D721Med (cell line): ENCODE data around the gene HSD3B1.

Experiments
- DNase-seq: peaks from one replicate; pipeline ENCODE4 v3.0.0; 2011; ENCODE audit warnings: low spot score; ENCODE audit not compliant: insufficient read length
- FAIRE-seq: peaks from 2 replicates; lab custom pipeline; 2011; peaks lifted over from hg19 to GRCh38; lab: Jason Lieb, UNC
- TF ChIP-seq, protein P1 (sequence below): IDR thresholded peaks from 2 replicates; pipeline ENCODE4 v1.5.1; 2012; ENCODE audit warnings: mild to moderate bottlenecking, control low read depth; ENCODE audit not compliant: insufficient read depth; ENCODE audit errors: missing control alignments

HSD3B1 gene

DNA sequence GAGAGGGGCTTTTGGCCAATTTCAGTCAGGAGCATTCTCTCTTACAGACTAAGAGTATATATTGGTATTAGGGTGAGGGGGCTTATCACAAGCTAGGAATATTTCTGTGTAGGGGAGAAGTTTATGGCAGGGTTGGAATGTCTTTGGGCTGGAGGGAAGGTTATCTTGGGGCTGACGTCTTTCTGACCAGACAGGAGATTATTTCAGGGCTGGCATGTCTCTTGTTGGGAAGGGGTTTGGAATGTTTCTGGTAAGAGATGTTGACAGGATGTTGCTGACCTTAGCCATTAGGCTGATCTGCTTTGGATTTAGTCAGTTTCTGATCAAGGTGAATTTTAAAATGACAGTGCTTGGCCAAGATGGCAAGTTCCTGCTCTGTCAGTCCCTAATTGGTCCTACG is 17.8 kb upstream of the HSD3B1 start:
- FAIRE-seq = no peak
- TF ChIP-seq, protein P1, sequence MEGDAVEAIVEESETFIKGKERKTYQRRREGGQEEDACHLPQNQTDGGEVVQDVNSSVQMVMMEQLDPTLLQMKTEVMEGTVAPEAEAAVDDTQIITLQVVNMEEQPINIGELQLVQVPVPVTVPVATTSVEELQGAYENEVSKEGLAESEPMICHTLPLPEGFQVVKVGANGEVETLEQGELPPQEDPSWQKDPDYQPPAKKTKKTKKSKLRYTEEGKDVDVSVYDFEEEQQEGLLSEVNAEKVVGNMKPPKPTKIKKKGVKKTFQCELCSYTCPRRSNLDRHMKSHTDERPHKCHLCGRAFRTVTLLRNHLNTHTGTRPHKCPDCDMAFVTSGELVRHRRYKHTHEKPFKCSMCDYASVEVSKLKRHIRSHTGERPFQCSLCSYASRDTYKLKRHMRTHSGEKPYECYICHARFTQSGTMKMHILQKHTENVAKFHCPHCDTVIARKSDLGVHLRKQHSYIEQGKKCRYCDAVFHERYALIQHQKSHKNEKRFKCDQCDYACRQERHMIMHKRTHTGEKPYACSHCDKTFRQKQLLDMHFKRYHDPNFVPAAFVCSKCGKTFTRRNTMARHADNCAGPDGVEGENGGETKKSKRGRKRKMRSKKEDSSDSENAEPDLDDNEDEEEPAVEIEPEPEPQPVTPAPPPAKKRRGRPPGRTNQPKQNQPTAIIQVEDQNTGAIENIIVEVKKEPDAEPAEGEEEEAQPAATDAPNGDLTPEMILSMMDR = no peak

DNA sequence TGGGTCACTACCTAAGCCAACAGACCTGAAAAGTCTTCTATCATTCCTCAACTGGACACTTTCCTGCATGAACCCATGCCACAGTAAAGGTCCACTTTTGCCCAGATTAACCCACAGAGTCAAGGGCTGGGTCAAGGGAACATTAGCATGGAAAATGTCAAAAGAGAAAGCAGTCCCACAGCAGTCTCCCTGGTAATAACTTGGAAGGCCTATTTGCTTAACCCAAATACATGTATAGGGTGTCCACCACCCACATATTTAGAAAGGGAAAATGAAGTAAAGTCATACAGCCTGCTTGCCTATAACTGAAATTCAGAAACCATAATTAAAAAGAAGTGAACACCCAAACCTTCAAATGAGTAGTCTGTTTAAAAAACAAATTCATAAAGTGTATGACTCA is 16.1 kb upstream of the HSD3B1 start:
- DNase-seq (no peak), FAIRE-seq (no peak)
- TF ChIP-seq, protein P1 = no peak

More for the DNA sequence above, 17.8 kb upstream of the HSD3B1 start:
- DNase-seq = no peak

DNA sequence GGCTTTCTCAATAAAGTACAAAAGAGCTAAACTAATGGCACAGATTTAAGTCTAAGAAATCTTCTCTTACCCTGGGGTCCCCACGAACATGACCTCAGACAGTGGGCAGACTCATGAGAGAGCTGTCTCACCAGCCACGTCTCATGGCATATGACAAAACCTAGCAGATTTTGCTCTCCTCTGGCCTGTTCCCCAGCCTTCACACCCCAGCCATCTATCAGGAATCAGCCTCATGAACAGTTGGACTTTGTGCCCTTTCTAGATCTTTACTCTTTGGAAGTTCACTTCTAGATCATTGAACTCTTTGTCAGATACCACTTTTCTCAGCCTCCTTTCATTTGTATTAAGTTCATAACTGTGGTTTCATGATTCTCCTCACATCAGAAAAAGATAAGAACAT is 14.2 kb upstream of the HSD3B1 start:
- no peak for DNase-seq

DNA sequence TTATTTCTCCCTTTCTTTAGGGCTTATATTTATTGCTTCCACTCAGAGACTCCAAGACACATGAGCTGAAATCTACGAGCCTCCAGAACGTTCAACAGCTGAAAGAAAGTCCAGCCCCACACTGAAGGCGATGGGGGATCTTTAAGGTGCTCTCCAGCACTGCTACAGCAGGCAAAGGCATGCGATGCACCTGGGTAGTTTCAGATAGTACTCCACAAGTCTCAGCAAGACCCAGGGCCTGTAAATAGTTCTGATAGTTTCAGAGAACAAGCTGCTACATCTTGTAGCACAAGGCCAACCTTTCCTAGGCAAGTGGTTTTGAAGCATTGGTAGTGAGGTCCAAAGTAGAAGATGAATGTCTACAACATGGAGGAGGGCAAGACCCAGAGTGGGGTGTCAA is 2.2 kb upstream of the HSD3B1 start:
- FAIRE-seq (no peak), DNase-seq (no peak)
- TF ChIP-seq, protein P1 = no peak

More for the DNA sequence above, 14.2 kb upstream of the HSD3B1 start:
- FAIRE-seq = no peak
- TF ChIP-seq, protein P1 = no peak

DNA sequence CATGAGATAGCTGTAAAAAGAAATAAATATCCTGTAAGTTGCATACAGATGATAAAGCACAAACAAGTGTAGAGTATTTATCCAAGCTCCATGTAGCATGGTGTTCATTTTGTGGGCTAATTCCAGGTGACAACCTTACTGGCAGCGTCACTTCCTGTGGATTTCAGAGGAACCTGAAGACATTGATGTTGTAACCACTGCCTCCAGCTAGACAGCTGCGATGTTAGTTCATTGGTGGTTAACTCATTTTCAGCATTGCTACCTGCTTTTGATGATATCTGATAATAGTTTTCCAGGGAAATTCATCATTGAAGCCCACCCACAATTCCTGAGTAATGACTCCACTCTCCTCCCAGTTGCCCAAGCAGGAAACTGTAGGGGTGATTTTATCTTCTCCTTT is 3.0 kb downstream of the HSD3B1 start:
- TF ChIP-seq, protein P1 = no peak
- DNase-seq (no peak), FAIRE-seq (no peak)

DNA sequence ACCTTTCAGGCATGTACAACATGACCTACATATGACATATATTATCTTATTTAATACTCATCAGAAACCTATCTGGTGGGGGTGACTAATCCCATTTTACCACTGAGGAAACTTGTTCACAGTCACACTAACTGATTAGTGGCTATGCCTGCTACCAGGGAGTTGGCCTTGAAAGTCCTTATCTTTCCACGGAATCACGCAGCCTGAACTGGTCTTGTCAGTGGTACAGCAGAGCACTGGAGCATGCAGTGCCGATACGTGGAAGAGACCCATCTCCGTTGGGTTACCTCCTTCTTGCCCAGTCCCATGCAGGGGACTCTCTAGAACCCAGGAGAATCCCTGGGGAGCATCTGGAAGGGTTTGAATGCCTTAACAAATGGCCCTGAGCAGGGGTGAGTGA is 8.2 kb downstream of the HSD3B1 start:
- FAIRE-seq (no peak), DNase-seq (no peak)
- TF ChIP-seq, protein P1 = no peak

DNA sequence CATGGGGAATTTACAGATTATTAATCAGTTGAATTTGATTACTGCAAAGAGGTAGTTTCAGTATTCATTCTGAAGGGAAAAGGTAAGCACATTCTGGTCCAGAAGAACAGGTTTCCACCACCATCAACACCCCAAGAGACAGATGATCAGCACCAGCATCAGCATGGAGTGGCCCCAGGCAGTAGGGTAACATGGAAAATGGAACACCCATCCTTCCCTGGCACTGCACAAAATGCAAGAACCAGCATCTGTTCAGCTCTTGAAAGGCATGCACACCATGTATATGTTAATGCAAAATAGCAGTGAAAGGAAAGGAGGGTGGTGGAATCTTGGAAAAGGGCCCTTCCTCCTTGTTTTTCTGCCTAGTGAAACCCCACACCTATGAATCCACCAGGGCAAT is 9.2 kb downstream of the HSD3B1 start:
- TF ChIP-seq, protein P1 = no peak
- FAIRE-seq (no peak), DNase-seq (no peak)
